Measurements from ENCODE around the gene ZFAND2B.
A peak's percentile ranks its signal among the peaks of the same experiment; 100 is the strongest.

ZFAND2B gene

DNA sequence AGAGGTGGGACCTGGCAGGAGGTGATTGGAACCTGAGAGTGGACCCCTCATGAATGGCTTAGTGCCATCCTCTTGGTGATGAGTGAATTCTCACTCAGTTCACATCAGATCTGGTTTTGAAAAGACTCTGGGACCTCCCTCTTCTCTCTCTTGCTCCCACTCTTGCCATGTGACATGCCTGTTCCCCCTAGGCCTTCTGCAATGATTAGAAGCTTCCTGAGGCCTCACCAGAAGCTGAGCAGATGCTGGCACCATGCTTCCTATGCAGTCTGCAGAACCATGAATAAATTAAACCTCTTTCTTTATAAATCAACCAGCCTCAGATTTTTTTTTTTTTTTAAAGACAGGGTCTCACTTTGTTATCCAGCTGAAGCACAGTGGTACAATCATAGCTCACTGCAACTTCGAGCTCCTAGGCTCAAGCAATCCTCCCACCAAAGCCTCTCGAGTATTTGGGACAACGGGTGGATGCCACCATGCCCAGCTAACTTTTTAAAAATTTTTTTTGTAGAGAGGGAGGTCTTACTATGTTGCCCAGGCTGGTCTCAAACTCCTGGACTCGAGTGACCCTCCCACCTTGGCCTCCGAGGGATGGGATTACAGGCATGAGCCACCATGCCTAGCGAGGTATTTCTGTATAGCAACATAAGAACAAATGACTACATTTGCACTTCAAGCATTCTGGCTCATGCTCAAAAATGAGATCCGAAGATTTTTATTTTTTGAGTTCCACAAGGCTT, 2.0 kb upstream of the ZFAND2B start:
- DNase-seq (ENCODE audit: low spot score) (no peak), FAIRE-seq (no peak)

GRCh38 chr2:219205165-219205538, 1.4 kb upstream of the ZFAND2B start:
- no peak for DNase-seq (ENCODE audit: low spot score)
- FAIRE-seq: no peak

GRCh38 chr2:219205981-219206327, 628 bp upstream of the ZFAND2B start:
- DNase-seq (ENCODE audit: low spot score): no peak

DNA sequence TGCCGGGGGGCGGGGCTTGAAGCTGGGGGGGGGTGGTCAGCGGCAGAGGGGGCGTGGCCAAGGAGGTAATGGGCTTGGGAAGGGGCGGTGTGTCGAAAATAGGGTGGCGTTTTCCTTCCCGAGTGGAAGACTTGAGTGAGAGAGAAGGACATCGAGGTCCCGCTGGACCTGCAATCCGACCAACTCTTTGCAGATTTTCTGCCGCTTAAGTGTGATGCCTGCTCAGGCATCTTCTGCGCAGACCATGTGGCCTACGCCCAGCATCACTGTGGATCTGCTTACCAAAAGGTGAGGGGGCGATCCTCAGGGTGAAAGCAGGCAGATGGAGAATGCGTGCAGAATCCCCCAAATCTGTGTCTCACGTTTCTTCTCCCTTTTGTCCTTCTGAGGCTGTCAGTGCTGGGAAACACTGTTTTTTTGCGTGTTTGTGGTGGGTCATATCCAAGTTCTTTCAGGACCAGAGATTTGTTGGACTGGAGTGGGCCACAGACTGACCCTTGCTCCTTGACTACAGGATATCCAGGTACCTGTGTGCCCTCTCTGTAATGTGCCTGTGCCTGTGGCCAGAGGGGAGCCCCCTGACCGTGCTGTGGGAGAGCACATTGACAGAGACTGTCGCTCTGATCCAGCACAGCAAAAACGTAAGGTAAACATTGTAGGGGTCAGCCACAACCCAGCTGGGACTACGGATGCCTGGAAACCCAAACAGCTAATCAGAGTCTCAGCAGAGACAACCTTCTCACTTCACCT, 727 bp downstream of the ZFAND2B start:
- DNase-seq (ENCODE audit: low spot score) (peak; percentile 42), FAIRE-seq (no peak)

More at GRCh38 chr2:219205981-219206327, 628 bp upstream of the ZFAND2B start:
- FAIRE-seq: no peak

- FAIRE-seq: no peak
Observed at GRCh38 chr2:219207884-219208740, 1.5 kb downstream of the ZFAND2B start.

DNA sequence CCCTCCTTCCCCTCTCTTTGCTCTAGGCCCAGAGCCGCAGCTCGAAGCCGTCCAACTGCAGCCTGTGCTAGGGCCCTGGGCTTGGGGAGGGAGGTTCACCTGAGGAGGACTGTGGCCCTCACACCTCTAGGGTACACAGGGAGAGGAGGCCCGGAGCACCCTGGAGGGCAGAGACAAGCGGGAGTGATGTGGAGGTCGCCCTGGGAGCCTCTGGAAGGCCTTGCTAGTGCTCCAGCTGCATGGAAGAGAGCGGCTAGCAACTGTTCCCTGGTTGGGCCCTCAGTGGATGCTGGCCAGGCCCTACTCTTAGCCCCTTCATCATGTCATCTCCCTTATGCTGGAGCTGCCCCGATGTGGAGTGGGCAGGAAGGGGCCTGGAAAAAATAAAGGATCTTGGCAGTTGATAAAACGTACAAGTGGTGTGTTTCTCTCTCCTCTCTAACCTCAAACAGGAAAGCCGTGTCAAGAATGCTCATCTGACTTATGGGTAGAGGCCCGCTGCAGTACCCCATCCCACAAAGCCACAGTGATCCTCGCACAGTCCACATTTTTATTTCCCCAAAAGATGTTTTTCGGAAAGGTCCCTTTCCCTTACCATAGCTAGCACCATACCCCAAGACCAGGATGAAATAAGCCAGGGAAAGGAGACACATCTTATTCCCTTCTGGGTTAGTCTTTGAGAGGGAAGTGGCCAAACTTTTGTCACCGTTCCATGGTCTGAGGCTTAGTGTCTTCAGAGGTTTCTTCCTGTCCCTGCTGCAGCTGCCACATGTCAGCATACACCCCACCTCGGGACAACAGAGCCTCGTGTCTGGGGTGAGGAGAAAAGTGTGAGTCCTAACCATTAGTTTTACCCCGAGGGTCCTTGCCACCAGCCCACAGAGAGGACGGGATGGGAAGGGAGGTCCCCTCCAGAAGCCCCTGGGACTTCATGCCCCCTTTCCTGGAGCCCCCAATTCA, 2.9 kb downstream of the ZFAND2B start:
- no peak for DNase-seq (ENCODE audit: low spot score)
- no peak for FAIRE-seq

More at GRCh38 chr2:219207884-219208740, 1.5 kb downstream of the ZFAND2B start:
- peak; percentile 14 for DNase-seq (ENCODE audit: low spot score)

- FAIRE-seq (no peak), DNase-seq (ENCODE audit: low spot score) (no peak)
Observed at GRCh38 chr2:219210196-219210885, 3.8 kb downstream of the ZFAND2B start.

DNA sequence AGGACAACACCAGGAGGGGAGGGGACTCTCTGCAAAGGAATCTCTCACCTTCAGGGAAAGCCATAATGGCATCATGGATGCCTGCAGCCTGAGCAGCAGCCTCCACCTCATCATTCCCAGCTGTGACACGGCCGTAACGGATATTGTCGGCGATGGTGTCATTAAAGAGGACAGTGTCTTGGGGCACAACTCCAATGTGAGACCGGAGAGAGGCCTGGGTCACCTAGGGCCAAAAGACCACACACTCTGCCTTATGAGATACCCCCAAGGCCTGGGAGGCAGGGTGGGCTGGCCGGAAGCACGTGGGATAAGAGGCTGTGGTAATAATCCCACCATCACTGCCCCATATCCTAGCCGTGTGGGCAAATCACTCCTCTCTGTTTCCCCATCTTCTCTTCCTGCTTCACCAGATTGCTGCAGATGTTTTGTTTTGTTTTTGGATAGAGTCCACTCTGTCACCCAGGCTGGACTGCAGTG, 4.3 kb downstream of the ZFAND2B start:
- DNase-seq (ENCODE audit: low spot score) (no peak), FAIRE-seq (no peak)

- FAIRE-seq: no peak
- DNase-seq (ENCODE audit: low spot score): no peak
Observed at GRCh38 chr2:219213026-219213415, 6.4 kb downstream of the ZFAND2B start.

- DNase-seq (ENCODE audit: low spot score) (no peak), FAIRE-seq (no peak)
Observed at GRCh38 chr2:219213486-219214071, 7.0 kb downstream of the ZFAND2B start.

DNA sequence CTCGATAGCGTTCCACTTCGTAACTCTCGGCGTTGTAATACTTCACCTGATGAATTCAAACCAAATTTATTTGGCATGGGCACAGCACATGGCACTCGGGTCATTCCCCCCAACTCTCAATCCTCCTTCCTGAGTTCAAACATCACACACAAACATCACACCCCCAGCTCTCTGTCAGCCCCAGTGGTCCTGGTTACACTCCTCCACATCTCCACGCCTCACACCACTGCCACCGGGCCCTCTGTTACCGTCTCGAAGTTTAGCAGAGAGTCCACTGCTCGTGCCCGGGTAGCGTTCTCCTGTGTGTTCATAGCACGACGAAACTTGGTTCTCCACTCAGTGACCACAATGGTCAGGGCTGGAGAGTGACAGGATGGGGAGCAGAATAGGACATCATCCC, 7.6 kb downstream of the ZFAND2B start:
- FAIRE-seq (no peak), DNase-seq (ENCODE audit: low spot score) (no peak)

- FAIRE-seq (no peak), DNase-seq (ENCODE audit: low spot score) (no peak)
Observed at GRCh38 chr2:219214786-219215185, 8.2 kb downstream of the ZFAND2B start.

DNA sequence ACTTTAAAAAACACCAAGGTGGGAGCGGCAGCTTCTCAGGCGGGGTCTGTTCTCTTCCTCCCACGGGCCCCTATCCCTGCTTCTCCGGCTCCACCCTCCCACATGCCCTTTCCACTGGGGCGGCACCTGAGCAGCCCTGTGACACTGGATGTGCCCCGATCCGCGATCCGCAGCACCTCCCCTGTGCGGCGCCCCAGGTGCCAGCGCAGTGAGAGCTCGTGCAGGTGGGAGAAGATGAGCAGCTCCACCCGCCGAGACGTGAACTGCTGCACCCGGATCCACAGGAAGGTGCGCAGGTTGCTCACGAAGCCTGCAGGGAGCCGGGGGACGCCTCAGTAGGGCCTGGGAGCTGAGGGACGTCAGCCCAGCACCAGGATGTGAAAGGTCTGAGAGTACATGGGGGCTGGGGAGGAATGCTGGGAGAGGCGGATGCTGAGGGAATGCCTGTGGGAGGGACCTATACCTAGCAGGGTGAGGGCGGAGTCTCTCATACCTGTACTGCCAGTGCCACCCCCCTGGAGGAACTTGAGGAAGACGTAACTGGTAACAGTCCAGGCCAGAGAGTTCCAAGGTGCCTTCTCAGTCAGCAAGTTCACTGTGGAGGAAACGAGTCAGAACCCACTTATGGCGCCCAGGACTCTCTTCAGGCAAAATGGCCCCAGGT, 9.4 kb downstream of the ZFAND2B start:
- no peak for DNase-seq (ENCODE audit: low spot score)
- no peak for FAIRE-seq

- no peak for FAIRE-seq
- DNase-seq (ENCODE audit: low spot score): no peak
Observed at GRCh38 chr2:219216535-219216915, 9.9 kb downstream of the ZFAND2B start.

DNA sequence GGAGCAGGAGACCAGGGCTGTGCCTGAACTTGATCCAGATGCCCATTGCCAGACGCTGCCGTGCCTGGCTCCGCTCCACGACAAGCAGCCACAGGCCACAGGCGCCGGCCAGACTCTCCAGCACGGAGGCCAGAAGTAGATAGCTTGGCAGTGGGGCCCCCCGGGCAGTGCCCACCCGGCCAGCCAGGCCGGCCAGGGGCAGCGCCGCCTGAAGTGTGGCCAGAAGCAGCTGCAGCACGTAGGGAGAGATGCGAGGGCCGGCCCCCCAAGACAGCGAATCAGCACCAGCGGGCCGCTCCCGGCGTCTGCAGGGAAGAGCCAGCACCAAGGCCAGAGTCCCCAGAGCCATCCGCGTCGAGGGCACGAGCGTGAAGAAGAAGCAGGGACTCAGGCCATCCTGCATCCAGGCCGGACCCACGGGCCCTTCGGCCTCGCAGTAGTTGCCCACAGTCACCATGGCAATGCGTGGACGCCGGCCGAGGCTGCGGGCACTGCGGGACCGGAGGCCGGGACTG, 11.7 kb downstream of the ZFAND2B start:
- FAIRE-seq (no peak), DNase-seq (ENCODE audit: low spot score) (peak; percentile 57)

GRCh38 chr2:219218732-219219701, 12.4 kb downstream of the ZFAND2B start, which contains the start of gene ABCB6:
TSS of gene ABCB6 (minus strand) at chr2:219218958. CDS start at chr2:219218673, 285 bp downstream.
- DNase-seq (ENCODE audit: low spot score) (peak; percentile 46), FAIRE-seq (no peak)

GRCh38 chr2:219219784-219220532, 13.4 kb downstream of the ZFAND2B start:
- FAIRE-seq (no peak), DNase-seq (ENCODE audit: low spot score) (no peak)

All from RCC 7860 (cell line).